Thymus (tissue), 11 donors: ENCODE results near the gene DNAJA4. TPM values are rescaled to one million over a fixed set of nuclear protein-coding genes. Genes with fewer than 3 reads are reported as not detected.

Source experiments
- DNase-seq, 9 donors: peaks; one replicate each; pipeline ENCODE4 v3.0.0-alpha.2; 2013; ENCODE audit warnings: low spot score in 9 of 9, low read depth in 6 of 9, missing footprints in 1 of 9
- H3K27ac ChIP-seq, 2 donors: one replicate each; pipeline ENCODE4 v1.5.1; 2013; ENCODE audit warnings: control low read depth in 1 of 2, low read depth in 1 of 2, low read length in 1 of 2, mild to moderate bottlenecking in 1 of 2, moderate library complexity in 1 of 2
- H3K27me3 ChIP-seq, 2 donors: one replicate each; pipeline ENCODE4 v1.5.1; 2013; ENCODE audit warnings: low read length in 1 of 2; ENCODE audit not compliant: control insufficient read depth in 2 of 2, insufficient read depth in 1 of 2
- H3K36me3 ChIP-seq, 2 donors: one replicate each; pipeline ENCODE4 v1.5.1; 2013; ENCODE audit warnings: low read length in 1 of 2, mild to moderate bottlenecking in 1 of 2, moderate library complexity in 1 of 2; ENCODE audit not compliant: control insufficient read depth in 2 of 2, insufficient read depth in 2 of 2
- H3K4me1 ChIP-seq, 2 donors: one replicate each; pipeline ENCODE4 v1.5.1; 2013; ENCODE audit warnings: low read length in 2 of 2; ENCODE audit not compliant: control insufficient read depth in 2 of 2, insufficient read depth in 2 of 2
- H3K4me3 ChIP-seq, 2 donors: one replicate each; pipeline ENCODE4 v1.5.1; 2013; ENCODE audit warnings: low read length in 2 of 2, control low read depth in 1 of 2, mild to moderate bottlenecking in 1 of 2
- H3K9me3 ChIP-seq, 2 donors: one replicate each; pipeline ENCODE4 v1.5.1; 2013; ENCODE audit warnings: low read length in 1 of 2, mild to moderate bottlenecking in 1 of 2; ENCODE audit not compliant: control insufficient read depth in 2 of 2, insufficient read depth in 1 of 2
- WGBS: extraction: QIAGEN DNeasy Blood & Tissue Kit; methylation state at CpG from one replicate; pipeline ENCODE4 v1.1.7; 2013; 5-methylcytosine and 5-hydroxymethylcytosine counted together
- polyA plus RNA-seq: library from polyadenylated mRNA; stranded (reverse); fragments of 200-250 nt; gene quantifications from one replicate; pipeline ENCODE4 v1.2.3, GENCODE V29; 2013
- total RNA-seq: library from RNA; stranded (reverse); fragments of 120-200 nt; gene quantifications from one replicate; pipeline ENCODE4 v1.2.4, GENCODE V29; 2013
- donor health status: healthy.

Gene DNAJA4
- total and polyA plus RNA-seq, 2 donors, result 6.2 to 19.0 TPM

- peak in 1 of 9 donors; percentile 22 for DNase-seq
- peaks cover 8 to 15% of the 10 kb centered on the region in 2 donors for H3K4me1 ChIP-seq
- peaks cover 0 to 5% of the 10 kb centered on the region in 2 donors for H3K27me3 ChIP-seq
- peak overlapping the region; percentile 69 to 72 for H3K4me3 ChIP-seq
- H3K36me3 ChIP-seq, result no peaks in the 10 kb centered on the region
- H3K27ac ChIP-seq, result peak overlapping the region; percentile 9 to 68
- 66% methylated on average over 12 of the region's 12 CpGs for WGBS
- no peaks in the 10 kb centered on the region for H3K9me3 ChIP-seq
Observed at GRCh38 chr15:78265137-78265460, 737 bp downstream of the DNAJA4 start.

- no peak for DNase-seq
- WGBS, result 88% methylated on average over 9 of the region's 9 CpGs
- H3K36me3 ChIP-seq, result peaks cover 0 to 2% of the 10 kb centered on the region in 2 donors
- peaks cover 0 to 5% of the 10 kb centered on the region in 2 donors for H3K27me3 ChIP-seq
- H3K4me3 ChIP-seq, result no peak overlapping the region
- H3K4me1 ChIP-seq, result peaks cover 8 to 15% of the 10 kb centered on the region in 2 donors
- H3K9me3 ChIP-seq, result no peaks in the 10 kb centered on the region
- no peak overlapping the region for H3K27ac ChIP-seq
Observed at GRCh38 chr15:78265752-78266224, 1.4 kb downstream of the DNAJA4 start.

- Histone ChIP-seq H3K9me3 (no peaks in the 10 kb centered on the region), H3K36me3 (peaks cover 0 to 6% of the 10 kb centered on the region in 2 donors), H3K4me3 (no peak overlapping the region), H3K27ac (no peak overlapping the region), H3K4me1 (peaks cover 8 to 15% of the 10 kb centered on the region in 2 donors), H3K27me3 (peaks cover 0 to 5% of the 10 kb centered on the region in 2 donors)
- DNase-seq, result no peak
Observed at GRCh38 chr15:78266229-78266628, 1.9 kb downstream of the DNAJA4 start.

- H3K4me3 ChIP-seq, result no peak overlapping the region
- H3K27me3 ChIP-seq, result peaks cover 0 to 5% of the 10 kb centered on the region in 2 donors
- H3K4me1 ChIP-seq, result peaks cover 8 to 15% of the 10 kb centered on the region in 2 donors
- no peak overlapping the region for H3K27ac ChIP-seq
- DNase-seq, result no peak
- peaks cover 0 to 8% of the 10 kb centered on the region in 2 donors for H3K36me3 ChIP-seq
- H3K9me3 ChIP-seq, result no peaks in the 10 kb centered on the region
- 98% methylated on average over 2 of the region's 2 CpGs for WGBS
Observed at GRCh38 chr15:78266806-78267205, 2.4 kb downstream of the DNAJA4 start.

GRCh38 chr15:78272316-78272715, 8.0 kb downstream of the DNAJA4 start:
- Histone ChIP-seq H3K27ac (no peak overlapping the region), H3K36me3 (peaks cover 18 to 30% of the 10 kb centered on the region in 2 donors), H3K9me3 (no peaks in the 10 kb centered on the region), H3K27me3 (no peaks in the 10 kb centered on the region), H3K4me3 (no peak overlapping the region), H3K4me1 (no peaks in the 10 kb centered on the region)
- 97% methylated on average over 2 of the region's 2 CpGs for WGBS
- DNase-seq, result no peak

GRCh38 chr15:78272776-78273175, 8.4 kb downstream of the DNAJA4 start:
- Histone ChIP-seq H3K27ac (no peak overlapping the region), H3K4me3 (no peak overlapping the region), H3K4me1 (no peaks in the 10 kb centered on the region), H3K9me3 (no peaks in the 10 kb centered on the region), H3K27me3 (no peaks in the 10 kb centered on the region), H3K36me3 (peaks cover 18 to 35% of the 10 kb centered on the region in 2 donors)
- no peak for DNase-seq
- WGBS, result 96% methylated on average over 3 of the region's 3 CpGs

- Histone ChIP-seq H3K27ac (no peak overlapping the region), H3K36me3 (peaks cover 27 to 47% of the 10 kb centered on the region in 2 donors), H3K27me3 (no peaks in the 10 kb centered on the region), H3K9me3 (no peaks in the 10 kb centered on the region), H3K4me3 (no peak overlapping the region), H3K4me1 (no peaks in the 10 kb centered on the region)
- no peak for DNase-seq
- WGBS, result 88% methylated on average over 5 of the region's 5 CpGs
Observed at GRCh38 chr15:78274994-78275393, 10.6 kb downstream of the DNAJA4 start.

GRCh38 chr15:78276064-78276943, 11.9 kb downstream of the DNAJA4 start:
- no peak overlapping the region for H3K27ac ChIP-seq
- WGBS, result 97% methylated on average over 6 of the region's 6 CpGs
- H3K4me3 ChIP-seq, result no peak overlapping the region
- no peaks in the 10 kb centered on the region for H3K4me1 ChIP-seq
- H3K36me3 ChIP-seq, result peaks cover 34 to 47% of the 10 kb centered on the region in 2 donors
- DNase-seq, result no peak
- H3K27me3 ChIP-seq, result no peaks in the 10 kb centered on the region
- no peaks in the 10 kb centered on the region for H3K9me3 ChIP-seq

- no peak overlapping the region for H3K27ac ChIP-seq
- H3K36me3 ChIP-seq, result peaks cover 49 to 51% of the 10 kb centered on the region in 2 donors
- DNase-seq, result no peak
- H3K4me3 ChIP-seq, result no peak overlapping the region
- no peaks in the 10 kb centered on the region for H3K4me1 ChIP-seq
- H3K27me3 ChIP-seq, result no peaks in the 10 kb centered on the region
- 97% methylated on average over 13 of the region's 13 CpGs for WGBS
- no peaks in the 10 kb centered on the region for H3K9me3 ChIP-seq
Observed at GRCh38 chr15:78280319-78281072, 16.1 kb downstream of the DNAJA4 start.
